CD14-positive monocyte (primary cell): ENCODE data around the gene AVPR1B. TPM values are rescaled to one million over a fixed set of nuclear protein-coding genes. Genes with fewer than 3 reads are reported as not detected.

Source experiments
- DNase-seq, 3 donors: peaks; one replicate each; pipeline ENCODE4 v3.0.0-alpha.2; 2011 to 2022
- H2AFZ ChIP-seq: 2 replicates; pipeline ENCODE4 v1.6.0; 2012; ENCODE audit warnings: mild to moderate bottlenecking, low read depth, low read length, inconsistent platforms; ENCODE audit not compliant: insufficient read depth, poor library complexity, severe bottlenecking
- H3K27ac ChIP-seq, 2 donors: 1 replicate in 1 of 2; 2 replicates in 1 of 2; pipeline ENCODE4 v1.5.1; 2012 to 2013; ENCODE audit warnings: low read length in 2 of 2, control low read depth in 1 of 2, inconsistent platforms in 1 of 2, low read depth in 1 of 2, mild to moderate bottlenecking in 1 of 2
- H3K27me3 ChIP-seq, 2 donors: one replicate each; pipeline versions ENCODE4 v1.6.0 to v1.6.1; 2011 to 2013; ENCODE audit warnings: low read length in 2 of 2; ENCODE audit not compliant: control insufficient read depth in 2 of 2, insufficient read depth in 2 of 2
- H3K36me3 ChIP-seq, 2 donors: replicated peaks in 1 of 2; 1 replicate in 1 of 2; 2 replicates in 1 of 2; pipeline versions ENCODE4 v1.5.1 to v1.6.1; 2012 to 2013; ENCODE audit warnings: low read length in 2 of 2, control low read depth in 1 of 2, inconsistent platforms in 1 of 2, mild to moderate bottlenecking in 1 of 2; ENCODE audit not compliant: insufficient read depth in 2 of 2, control insufficient read depth in 1 of 2
- H3K4me1 ChIP-seq, 2 donors: 1 replicate in 1 of 2; 2 replicates in 1 of 2; pipeline versions ENCODE4 v1.5.1 to v1.6.1; 2012 to 2013; ENCODE audit warnings: low read length in 2 of 2, control low read depth in 1 of 2, inconsistent platforms in 1 of 2, mild to moderate bottlenecking in 1 of 2, moderate library complexity in 1 of 2; ENCODE audit not compliant: insufficient read depth in 2 of 2, control insufficient read depth in 1 of 2
- H3K4me2 ChIP-seq: replicated peaks from 2 replicates; pipeline ENCODE3; 2012; ENCODE audit warnings: low read length, moderate library complexity, mild to moderate bottlenecking; ENCODE audit not compliant: poor library complexity, severe bottlenecking; ENCODE audit errors: extremely low read depth
- H3K4me3 ChIP-seq, 3 experiments: fragments of 200-600 bp in 1 of 3; sonication (generic) in 1 of 3; replicated peaks in 1 of 3; 1 replicate in 2 of 3; 2 replicates in 1 of 3; pipeline ENCODE4 v1.5.1; 2011 to 2013; ENCODE audit warnings: low read length in 3 of 3, mild to moderate bottlenecking in 3 of 3, control low read depth in 2 of 3, low read depth in 2 of 3, inconsistent platforms in 1 of 3, moderate library complexity in 1 of 3
- H3K79me2 ChIP-seq: 2 replicates; pipeline ENCODE4 v1.6.0; 2012; ENCODE audit warnings: mild to moderate bottlenecking, control low read depth, inconsistent platforms, low read length, moderate library complexity; ENCODE audit not compliant: insufficient read depth
- H3K9ac ChIP-seq: 2 replicates; pipeline ENCODE4 v1.6.0; 2017; ENCODE audit warnings: low read length, mild to moderate bottlenecking; ENCODE audit not compliant: insufficient read depth, poor library complexity, severe bottlenecking
- H3K9me3 ChIP-seq, 2 donors: replicated peaks in 1 of 2; 1 replicate in 1 of 2; 2 replicates in 1 of 2; pipeline versions ENCODE4 v1.5.1 to v1.6.1; 2012 to 2013; ENCODE audit warnings: low read length in 2 of 2, control low read depth in 1 of 2; ENCODE audit not compliant: control insufficient read depth in 1 of 2, insufficient read depth in 1 of 2
- H4K20me1 ChIP-seq: 2 replicates; pipeline ENCODE4 v1.6.0; 2012; ENCODE audit warnings: mild to moderate bottlenecking, low read length, control low read depth, moderate library complexity; ENCODE audit not compliant: insufficient read depth
- H3K27ac Mint-ChIP-seq, 7 donors: one replicate each; pipeline ENCODE4 v1.8.0; 2020; ENCODE audit warnings: mild to moderate bottlenecking in 7 of 7, mixed read lengths in 7 of 7, moderate library complexity in 6 of 7, inconsistent platforms in 2 of 7
- H3K27me3 Mint-ChIP-seq, 3 donors: one replicate each; pipeline ENCODE4 v1.8.0; 2021 to 2022; ENCODE audit warnings: low read depth in 3 of 3, mild to moderate bottlenecking in 3 of 3, mixed read lengths in 3 of 3, moderate library complexity in 3 of 3, inconsistent platforms in 1 of 3
- H3K36me3 Mint-ChIP-seq, 2 donors: one replicate each; pipeline ENCODE4 v1.8.0; 2020; ENCODE audit warnings: mixed read lengths in 2 of 2, inconsistent platforms in 1 of 2, mild to moderate bottlenecking in 1 of 2
- H3K4me1 Mint-ChIP-seq: one replicate; pipeline ENCODE4 v1.8.0; 2020; ENCODE audit warnings: mild to moderate bottlenecking, mixed read lengths
- H3K4me3 Mint-ChIP-seq, 2 donors: one replicate each; pipeline ENCODE4 v1.8.0; 2020; ENCODE audit warnings: mild to moderate bottlenecking in 2 of 2, mixed read lengths in 2 of 2, moderate library complexity in 1 of 2
- H3K9me3 Mint-ChIP-seq, 7 donors: one replicate each; pipeline ENCODE4 v1.8.0; 2020 to 2022; ENCODE audit warnings: mixed read lengths in 7 of 7, mild to moderate bottlenecking in 6 of 7, moderate library complexity in 6 of 7, inconsistent platforms in 2 of 7
- WGBS: methylation state at CpG from one replicate; pipeline ENCODE4 v1.1.5; 2013; ENCODE audit warnings: missing lambda C conversion rate; ENCODE audit not compliant: insufficient coverage; 5-methylcytosine and 5-hydroxymethylcytosine counted together
- intact Hi-C, 2 donors: fragments of 100-400 bp; cut with micrococcal nuclease; formaldehyde crosslinking; loops; one replicate each; pipeline versions ENCODE4 v1.15.0 to v1.15.1; 2023
- polyA plus RNA-seq, 3 donors: library from polyadenylated mRNA; depleted of rRNA in 1 of 3; unstranded in 2 of 3; stranded (reverse) in 1 of 3; fragments of 300-500 nt in 2 of 3; fragments of >200 nt in 1 of 3; fragmentation: Illumina TruSeq in 2 of 3; gene quantifications; 1 replicate in 2 of 3; 2 replicates in 1 of 3; pipeline ENCODE4 v1.2.3, GENCODE V29; 2012 to 2021
- TF ChIP-seq, protein P1 (sequence below): fragments of 200-600 bp; IDR thresholded peaks from one replicate; pipeline ENCODE4 v1.8.0; 2022; ENCODE audit warnings: antibody characterized with exemption, mild to moderate bottlenecking

Gene AVPR1B
- polyA plus RNA-seq, 3 donors = not detected

DNA sequence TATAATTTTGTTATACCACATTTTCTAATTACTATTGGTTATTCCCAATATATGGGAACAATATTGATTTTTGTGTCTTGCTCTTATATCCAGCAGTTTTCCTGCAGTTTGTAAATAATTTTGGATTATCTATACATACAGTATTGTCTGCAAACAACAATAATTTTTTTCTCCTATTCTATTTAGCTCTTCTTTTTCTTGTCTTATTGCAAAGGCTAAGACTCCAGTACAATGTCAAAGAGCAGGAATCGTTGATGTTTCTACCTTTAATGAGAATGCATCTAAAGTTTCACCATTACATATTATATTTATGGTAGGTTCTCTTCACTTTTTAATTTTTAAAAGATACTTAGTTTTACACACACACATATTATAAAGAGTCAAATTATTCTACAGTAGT is 4.1 kb upstream of the AVPR1B start:
- Mint-ChIP-seq H3K27ac (no peak overlapping the region), H3K9me3 (peaks cover 6 to 25% (median 18%) of the 10 kb centered on the region in 7 donors), H3K4me3 (no peak overlapping the region), H3K4me1 (peaks cover 15% of the 10 kb centered on the region), H3K27me3 (peaks cover 27 to 42% (median 36%) of the 10 kb centered on the region in 3 donors), H3K36me3 (peaks cover 0 to 7% of the 10 kb centered on the region in 2 donors)
- H3K36me3 ChIP-seq = no peaks in the 10 kb centered on the region
- TF ChIP-seq, protein P1, sequence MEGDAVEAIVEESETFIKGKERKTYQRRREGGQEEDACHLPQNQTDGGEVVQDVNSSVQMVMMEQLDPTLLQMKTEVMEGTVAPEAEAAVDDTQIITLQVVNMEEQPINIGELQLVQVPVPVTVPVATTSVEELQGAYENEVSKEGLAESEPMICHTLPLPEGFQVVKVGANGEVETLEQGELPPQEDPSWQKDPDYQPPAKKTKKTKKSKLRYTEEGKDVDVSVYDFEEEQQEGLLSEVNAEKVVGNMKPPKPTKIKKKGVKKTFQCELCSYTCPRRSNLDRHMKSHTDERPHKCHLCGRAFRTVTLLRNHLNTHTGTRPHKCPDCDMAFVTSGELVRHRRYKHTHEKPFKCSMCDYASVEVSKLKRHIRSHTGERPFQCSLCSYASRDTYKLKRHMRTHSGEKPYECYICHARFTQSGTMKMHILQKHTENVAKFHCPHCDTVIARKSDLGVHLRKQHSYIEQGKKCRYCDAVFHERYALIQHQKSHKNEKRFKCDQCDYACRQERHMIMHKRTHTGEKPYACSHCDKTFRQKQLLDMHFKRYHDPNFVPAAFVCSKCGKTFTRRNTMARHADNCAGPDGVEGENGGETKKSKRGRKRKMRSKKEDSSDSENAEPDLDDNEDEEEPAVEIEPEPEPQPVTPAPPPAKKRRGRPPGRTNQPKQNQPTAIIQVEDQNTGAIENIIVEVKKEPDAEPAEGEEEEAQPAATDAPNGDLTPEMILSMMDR = no peak
- H3K79me2 ChIP-seq = no peaks in the 10 kb centered on the region
- no peak overlapping the region for H3K27ac ChIP-seq
- H3K27me3 ChIP-seq = peaks cover 12 to 30% of the 10 kb centered on the region in 2 donors
- H3K9ac ChIP-seq = no peak overlapping the region
- H3K4me3 ChIP-seq = no peak overlapping the region
- no peaks in the 10 kb centered on the region for H4K20me1 ChIP-seq
- peaks cover 12% of the 10 kb centered on the region in 2 donors for H3K4me1 ChIP-seq
- H3K9me3 ChIP-seq = peaks cover 0 to 15% of the 10 kb centered on the region in 2 donors
- H2AFZ ChIP-seq = no peak overlapping the region
- no CpG with 5 or more reads among the region's 1 CpG for WGBS
- intact Hi-C loops = no loop called here
- no peak overlapping the region for H3K4me2 ChIP-seq
- no peak for DNase-seq

DNA sequence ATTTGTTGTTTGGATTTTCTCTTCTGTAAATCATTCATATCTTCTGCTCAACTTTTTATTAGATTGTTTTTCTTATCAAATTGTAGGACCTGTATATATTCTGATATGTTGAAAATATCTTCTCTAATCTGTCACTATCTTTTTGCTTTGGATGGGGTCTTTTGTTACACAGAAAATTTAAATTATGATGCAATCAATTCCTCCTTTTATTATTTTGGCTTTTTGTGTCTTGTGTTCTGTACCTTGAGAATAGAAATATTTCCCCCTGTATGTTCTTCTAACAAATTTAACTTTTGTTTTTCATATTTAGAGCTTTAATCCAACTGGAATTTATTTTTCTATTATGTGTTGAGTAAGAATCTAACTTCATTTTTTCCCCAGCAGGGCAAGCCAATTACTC is 3.2 kb upstream of the AVPR1B start:
- H3K79me2 ChIP-seq = no peaks in the 10 kb centered on the region
- no peak overlapping the region for H3K4me3 ChIP-seq
- H2AFZ ChIP-seq = no peak overlapping the region
- Mint-ChIP-seq H3K4me3 (no peak overlapping the region), H3K27ac (no peak overlapping the region), H3K27me3 (peaks cover 33 to 47% (median 40%) of the 10 kb centered on the region in 3 donors), H3K9me3 (peaks cover 6 to 25% (median 18%) of the 10 kb centered on the region in 7 donors), H3K4me1 (peaks cover 15% of the 10 kb centered on the region), H3K36me3 (peaks cover 0 to 7% of the 10 kb centered on the region in 2 donors)
- H3K4me2 ChIP-seq = no peak overlapping the region
- H4K20me1 ChIP-seq = no peaks in the 10 kb centered on the region
- DNase-seq = no peak
- H3K27ac ChIP-seq = no peak overlapping the region
- intact Hi-C loops = no loop called here
- peaks cover 12 to 35% of the 10 kb centered on the region in 2 donors for H3K27me3 ChIP-seq
- H3K4me1 ChIP-seq = peaks cover 12% of the 10 kb centered on the region in 2 donors
- peaks cover 0 to 15% of the 10 kb centered on the region in 2 donors for H3K9me3 ChIP-seq
- H3K9ac ChIP-seq = no peak overlapping the region
- TF ChIP-seq, protein P1 = no peak
- H3K36me3 ChIP-seq = no peaks in the 10 kb centered on the region
